GM19455 (cell line): ENCODE data around the gene LCMT2.

ENCODE experiments used
- ATAC-seq: cut with Tn5 transposase; IDR thresholded peaks from one replicate; pipeline ENCODE4 v1.9.1; 2021; ENCODE audit not compliant: unreplicated experiment

The LCMT2 gene

GRCh38 chr15:43276563-43277200 lies 53.7 kb downstream of the LCMT2 start:
- no peak for ATAC-seq

GRCh38 chr15:43275740-43276562 lies 54.4 kb downstream of the LCMT2 start:
- no peak for ATAC-seq

- ATAC-seq: no peak
These were observed 56.2 kb downstream of the LCMT2 start for GRCh38 chr15:43274136-43274535.
